Mammary microvascular endothelial cell (primary cell): ENCODE measurements around the gene CDH20. TPM values are rescaled to one million over a fixed set of nuclear protein-coding genes. Genes with fewer than 3 reads are reported as not detected.

Source experiments
- total RNA-seq: library from RNA; depleted of rRNA; stranded (reverse); fragments of >200 nt; gene quantifications from 2 replicates; pipeline ENCODE4 v1.2.3, GENCODE V29; 2015

Gene CDH20
- 0.05 and 0.07 TPM in 2 replicates for total RNA-seq

GRCh38 chr18:61333271-61333745 lies at the start of gene CDH20:
CDH20 (plus strand) TSS chr18:61333430.

